Myocyte (in vitro differentiated cells): ENCODE results near the gene NFIB. TPM values are rescaled to one million over a fixed set of nuclear protein-coding genes. Genes with fewer than 3 reads are reported as not detected.

Experiments
- DNase-seq: peaks from one replicate; pipeline ENCODE4 v3.0.0-alpha.2; 2012; ENCODE audit warnings: low read depth
- total RNA-seq: library from RNA; depleted of rRNA; stranded (reverse); fragments of >200 nt; gene quantifications from 2 replicates; pipeline ENCODE4 v1.2.3, GENCODE V29; 2014

Gene NFIB
- total RNA-seq, 1 donor from 2014 or later: 9.1 TPM

- DNase-seq: no peak
These were observed 64.4 kb downstream of the NFIB start for GRCh38 chr9:14249527-14249926.

GRCh38 chr9:14248149-14248548, 65.8 kb downstream of the NFIB start:
- no peak for DNase-seq

GRCh38 chr9:14247577-14247976, 66.4 kb downstream of the NFIB start:
- DNase-seq: no peak

- DNase-seq: peak; percentile 27
These were observed 67.0 kb downstream of the NFIB start for GRCh38 chr9:14246951-14247350.

GRCh38 chr9:14245901-14246525, 67.9 kb downstream of the NFIB start:
- DNase-seq: no peak

- DNase-seq: no peak
These were observed 70.4 kb downstream of the NFIB start for GRCh38 chr9:14243514-14244042.

- no peak for DNase-seq
These were observed 71.7 kb downstream of the NFIB start for GRCh38 chr9:14242150-14242805.

GRCh38 chr9:14240537-14240936, 73.4 kb downstream of the NFIB start:
- DNase-seq: no peak

- peak; percentile 25 for DNase-seq
These were observed 75.4 kb downstream of the NFIB start for GRCh38 chr9:14238518-14238917.

- DNase-seq: no peak
These were observed 75.9 kb downstream of the NFIB start for GRCh38 chr9:14238079-14238478.

- no peak for DNase-seq
These were observed 77.3 kb downstream of the NFIB start for GRCh38 chr9:14236591-14236990.

GRCh38 chr9:14232111-14232510, 81.8 kb downstream of the NFIB start:
- no peak for DNase-seq

- DNase-seq: no peak
These were observed 82.5 kb downstream of the NFIB start for GRCh38 chr9:14231196-14231990.

- no peak for DNase-seq
These were observed 85.3 kb downstream of the NFIB start for GRCh38 chr9:14228602-14229001.

- DNase-seq: no peak
These were observed 86.9 kb downstream of the NFIB start for GRCh38 chr9:14226855-14227532.

GRCh38 chr9:14223081-14223480, 90.9 kb downstream of the NFIB start:
- no peak for DNase-seq

GRCh38 chr9:14222149-14222835, 91.6 kb downstream of the NFIB start:
- no peak for DNase-seq

- peak; percentile 69 for DNase-seq
These were observed 92.4 kb downstream of the NFIB start for GRCh38 chr9:14221558-14221957.

- DNase-seq: no peak
These were observed 92.8 kb downstream of the NFIB start for GRCh38 chr9:14221119-14221518.

- no peak for DNase-seq
These were observed 93.7 kb downstream of the NFIB start for GRCh38 chr9:14220256-14220655.

- no peak for DNase-seq
These were observed 94.1 kb downstream of the NFIB start for GRCh38 chr9:14219850-14220249.
